ENCODE results near the gene MARF1.
"Not testable (repeated sequence)": the region's sequence is repeated elsewhere in the genome, so short reads cannot be mapped to it uniquely, and the experiment has no call there.

The MARF1 gene

DNA sequence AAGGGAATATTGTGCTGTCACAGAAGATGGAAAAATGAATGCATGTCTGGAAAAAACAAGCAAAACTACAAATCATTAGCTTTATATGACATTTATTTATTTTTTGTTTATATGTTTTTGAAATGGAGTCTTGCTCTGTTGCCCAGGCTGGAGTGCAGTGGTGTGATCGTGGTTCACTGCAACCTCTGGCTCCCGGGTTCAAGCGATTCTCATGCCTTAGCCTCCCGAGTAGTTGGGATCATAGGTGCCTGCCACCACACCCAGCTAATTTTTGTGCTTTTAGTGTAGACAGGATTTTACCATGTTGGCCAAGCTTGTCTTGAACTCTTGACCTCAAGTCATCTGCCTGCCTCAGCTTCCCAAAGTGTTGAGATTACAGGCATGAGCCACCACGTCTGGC is 15.6 kb upstream of the MARF1 start:
- no peak overlapping the region for H3K4me3 ChIP-seq (replicated peaks; ENCODE audit: low read depth, low read length)
- H3K36me3 ChIP-seq (ENCODE audit: control insufficient read depth, insufficient read depth, low read length): peaks cover 20% of the 10 kb centered on the region
- TF ChIP-seq, protein P1, sequence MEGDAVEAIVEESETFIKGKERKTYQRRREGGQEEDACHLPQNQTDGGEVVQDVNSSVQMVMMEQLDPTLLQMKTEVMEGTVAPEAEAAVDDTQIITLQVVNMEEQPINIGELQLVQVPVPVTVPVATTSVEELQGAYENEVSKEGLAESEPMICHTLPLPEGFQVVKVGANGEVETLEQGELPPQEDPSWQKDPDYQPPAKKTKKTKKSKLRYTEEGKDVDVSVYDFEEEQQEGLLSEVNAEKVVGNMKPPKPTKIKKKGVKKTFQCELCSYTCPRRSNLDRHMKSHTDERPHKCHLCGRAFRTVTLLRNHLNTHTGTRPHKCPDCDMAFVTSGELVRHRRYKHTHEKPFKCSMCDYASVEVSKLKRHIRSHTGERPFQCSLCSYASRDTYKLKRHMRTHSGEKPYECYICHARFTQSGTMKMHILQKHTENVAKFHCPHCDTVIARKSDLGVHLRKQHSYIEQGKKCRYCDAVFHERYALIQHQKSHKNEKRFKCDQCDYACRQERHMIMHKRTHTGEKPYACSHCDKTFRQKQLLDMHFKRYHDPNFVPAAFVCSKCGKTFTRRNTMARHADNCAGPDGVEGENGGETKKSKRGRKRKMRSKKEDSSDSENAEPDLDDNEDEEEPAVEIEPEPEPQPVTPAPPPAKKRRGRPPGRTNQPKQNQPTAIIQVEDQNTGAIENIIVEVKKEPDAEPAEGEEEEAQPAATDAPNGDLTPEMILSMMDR (IDR thresholded peaks at IDR 0.05; ENCODE audit: insufficient read depth, low read length, poor library complexity, severe bottlenecking): no peak
- no peaks in the 10 kb centered on the region for H3K27me3 ChIP-seq (replicated peaks; ENCODE audit: control insufficient read depth, insufficient read depth, low read length)
- DNase-seq (ENCODE audit: extremely low read depth, insufficient read length): no peak

DNA sequence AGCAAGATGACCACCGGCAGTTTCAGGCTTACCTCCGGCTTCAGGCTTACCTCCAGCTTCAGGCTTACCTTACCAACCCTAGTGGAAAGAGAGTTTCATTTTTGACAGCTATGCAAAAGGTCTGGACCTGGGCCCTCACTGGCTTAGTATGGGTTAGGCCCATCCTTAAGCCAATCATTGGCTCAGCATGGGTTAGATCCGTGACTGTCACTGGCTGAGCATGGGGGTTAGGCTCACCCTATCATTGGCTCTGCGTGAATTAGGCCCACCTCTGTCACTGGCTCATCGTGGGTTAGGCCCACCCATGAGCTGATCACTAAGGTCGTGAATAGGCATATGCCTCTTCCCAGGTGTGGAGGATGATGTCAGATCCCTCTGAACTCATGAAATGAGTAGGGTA is 15.2 kb upstream of the MARF1 start:
- no peaks in the 10 kb centered on the region for H3K27me3 ChIP-seq (replicated peaks; ENCODE audit: control insufficient read depth, insufficient read depth, low read length)
- H3K4me3 ChIP-seq (replicated peaks; ENCODE audit: low read depth, low read length): no peak overlapping the region
- TF ChIP-seq, protein P1 (IDR thresholded peaks at IDR 0.05; ENCODE audit: insufficient read depth, low read length, poor library complexity, severe bottlenecking): no peak
- DNase-seq (ENCODE audit: extremely low read depth, insufficient read length): no peak
- H3K36me3 ChIP-seq (ENCODE audit: control insufficient read depth, insufficient read depth, low read length): peaks cover 22% of the 10 kb centered on the region

GRCh38 chr16:15655561-15655960 is 12.6 kb upstream of the MARF1 start:
- not testable (repeated sequence) for H3K4me3 ChIP-seq (replicated peaks; ENCODE audit: low read depth, low read length); H3K27me3 ChIP-seq (replicated peaks; ENCODE audit: control insufficient read depth, insufficient read depth, low read length); DNase-seq (ENCODE audit: extremely low read depth, insufficient read length)
- peaks cover 22% of the 10 kb centered on the region for H3K36me3 ChIP-seq (ENCODE audit: control insufficient read depth, insufficient read depth, low read length)

- TF ChIP-seq, protein P1 (IDR thresholded peaks at IDR 0.05; ENCODE audit: insufficient read depth, low read length, poor library complexity, severe bottlenecking): no peak
- Histone ChIP-seq H3K27me3 (replicated peaks; ENCODE audit: control insufficient read depth, insufficient read depth, low read length) (no peaks in the 10 kb centered on the region), H3K4me3 (replicated peaks; ENCODE audit: low read depth, low read length) (no peak overlapping the region), H3K36me3 (ENCODE audit: control insufficient read depth, insufficient read depth, low read length) (peaks cover 19% of the 10 kb centered on the region)
- DNase-seq (ENCODE audit: extremely low read depth, insufficient read length): no peak
Observed at GRCh38 chr16:15654591-15654990, 11.6 kb upstream of the MARF1 start.

DNA sequence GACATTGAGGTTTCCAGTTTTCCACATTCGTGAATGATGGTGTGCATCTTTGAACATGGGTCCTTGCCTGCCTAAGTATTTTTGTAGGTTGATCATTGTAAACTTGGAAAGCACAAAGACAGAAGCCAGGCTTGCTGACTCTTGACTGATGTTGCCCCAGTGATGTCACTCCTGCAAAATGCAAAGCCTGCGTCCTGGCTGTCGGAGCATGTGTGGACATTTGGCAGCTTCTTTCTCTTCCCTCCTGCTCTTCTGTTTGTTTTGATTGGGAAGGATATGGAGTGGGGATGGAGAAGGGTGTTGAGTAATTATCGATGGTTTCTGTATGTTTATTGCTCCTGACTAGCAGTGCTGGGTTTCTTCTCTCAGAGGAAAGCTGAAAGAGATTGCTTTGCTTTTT is 10.3 kb upstream of the MARF1 start:
- Histone ChIP-seq H3K27me3 (replicated peaks; ENCODE audit: control insufficient read depth, insufficient read depth, low read length) (no peaks in the 10 kb centered on the region), H3K36me3 (ENCODE audit: control insufficient read depth, insufficient read depth, low read length) (peaks cover 19% of the 10 kb centered on the region), H3K4me3 (replicated peaks; ENCODE audit: low read depth, low read length) (peak overlapping the region; percentile 33)
- TF ChIP-seq, protein P1 (IDR thresholded peaks at IDR 0.05; ENCODE audit: insufficient read depth, low read length, poor library complexity, severe bottlenecking): no peak
- no peak for DNase-seq (ENCODE audit: extremely low read depth, insufficient read length)

- peak overlapping the region; percentile 96 for H3K4me3 ChIP-seq (replicated peaks; ENCODE audit: low read depth, low read length)
- TF ChIP-seq, protein P1 (IDR thresholded peaks at IDR 0.05; ENCODE audit: insufficient read depth, low read length, poor library complexity, severe bottlenecking): no peak
- H3K27me3 ChIP-seq (replicated peaks; ENCODE audit: control insufficient read depth, insufficient read depth, low read length): no peaks in the 10 kb centered on the region
- DNase-seq (ENCODE audit: extremely low read depth, insufficient read length): no peak
- H3K36me3 ChIP-seq (ENCODE audit: control insufficient read depth, insufficient read depth, low read length): peaks cover 17% of the 10 kb centered on the region
Observed at GRCh38 chr16:15652293-15653001, 9.5 kb upstream of the MARF1 start.

All from GM06990 (cell line).